Prostate gland (tissue), 2 donors: Measurements from ENCODE around the gene KDM4B.

ENCODE experiments used
- POLR2A ChIP-seq: fragments of 450-650 bp; IDR thresholded peaks from one replicate; pipeline ENCODE4 v1.6.1; 2016; ENCODE audit warnings: antibody characterized with exemption, mild to moderate bottlenecking
- TF ChIP-seq, protein P1 (sequence below), 4 experiments: fragments of 200-600 bp in 2 of 4; fragments of 450-650 bp in 2 of 4; sonication (generic) in 2 of 4; IDR thresholded peaks; 1 replicate in 3 of 4; 2 replicates in 1 of 4; pipeline ENCODE4 v1.5.1; 2016 to 2019; ENCODE audit warnings: antibody characterized with exemption in 4 of 4, mild to moderate bottlenecking in 2 of 4, moderate library complexity in 2 of 4

DNA sequence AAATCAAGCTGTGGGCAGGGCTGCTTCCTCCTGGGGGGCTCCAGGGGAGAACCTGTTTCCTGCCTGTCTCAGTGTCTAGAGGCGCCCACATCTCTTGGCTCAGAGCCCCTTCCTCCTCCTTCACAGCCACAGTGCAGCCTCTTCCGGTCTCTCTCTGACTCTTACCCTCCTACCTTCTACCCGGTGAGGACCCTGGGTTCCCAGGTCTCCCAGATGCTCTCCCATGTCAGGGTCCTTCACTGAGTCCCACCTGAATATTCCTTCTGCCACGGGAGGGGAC lies 153.1 kb downstream of the KDM4B start:
- TF ChIP-seq, protein P1, sequence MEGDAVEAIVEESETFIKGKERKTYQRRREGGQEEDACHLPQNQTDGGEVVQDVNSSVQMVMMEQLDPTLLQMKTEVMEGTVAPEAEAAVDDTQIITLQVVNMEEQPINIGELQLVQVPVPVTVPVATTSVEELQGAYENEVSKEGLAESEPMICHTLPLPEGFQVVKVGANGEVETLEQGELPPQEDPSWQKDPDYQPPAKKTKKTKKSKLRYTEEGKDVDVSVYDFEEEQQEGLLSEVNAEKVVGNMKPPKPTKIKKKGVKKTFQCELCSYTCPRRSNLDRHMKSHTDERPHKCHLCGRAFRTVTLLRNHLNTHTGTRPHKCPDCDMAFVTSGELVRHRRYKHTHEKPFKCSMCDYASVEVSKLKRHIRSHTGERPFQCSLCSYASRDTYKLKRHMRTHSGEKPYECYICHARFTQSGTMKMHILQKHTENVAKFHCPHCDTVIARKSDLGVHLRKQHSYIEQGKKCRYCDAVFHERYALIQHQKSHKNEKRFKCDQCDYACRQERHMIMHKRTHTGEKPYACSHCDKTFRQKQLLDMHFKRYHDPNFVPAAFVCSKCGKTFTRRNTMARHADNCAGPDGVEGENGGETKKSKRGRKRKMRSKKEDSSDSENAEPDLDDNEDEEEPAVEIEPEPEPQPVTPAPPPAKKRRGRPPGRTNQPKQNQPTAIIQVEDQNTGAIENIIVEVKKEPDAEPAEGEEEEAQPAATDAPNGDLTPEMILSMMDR (IDR thresholded peaks at IDR 0.05) = no peak
- TF ChIP-seq POLR2A = no peak
